Activated T-cell treated with anti-CD3 and anti-CD28 coated beads, Interleukin-2, amount 50 U/mL, for 1 hour (primary cell): ENCODE data around the gene FHOD3.
"Not testable (repeated sequence)": the region's sequence is repeated elsewhere in the genome, so short reads cannot be mapped to it uniquely, and the experiment has no call there.

Source experiments
- DNase-seq: peaks from one replicate; pipeline ENCODE4 v3.0.0-alpha.2; 2020

Gene FHOD3

GRCh38 chr18:36352384-36352783 is 54.9 kb downstream of the FHOD3 start:
- no peak for DNase-seq

GRCh38 chr18:36354989-36355388 is 57.5 kb downstream of the FHOD3 start:
- no peak for DNase-seq

- no peak for DNase-seq
Measured at GRCh38 chr18:36355511-36355910, 58.0 kb downstream of the FHOD3 start.

- DNase-seq, result not testable (repeated sequence)
Measured at GRCh38 chr18:36356741-36357140, 59.2 kb downstream of the FHOD3 start.

GRCh38 chr18:36358141-36358540 is 60.6 kb downstream of the FHOD3 start:
- no peak for DNase-seq

- no peak for DNase-seq
Measured at GRCh38 chr18:36360256-36360909, 62.9 kb downstream of the FHOD3 start.

- no peak for DNase-seq
Measured at GRCh38 chr18:36364911-36365624, 67.6 kb downstream of the FHOD3 start.

- no peak for DNase-seq
Measured at GRCh38 chr18:36365836-36366775, 68.6 kb downstream of the FHOD3 start.

- DNase-seq, result no peak
Measured at GRCh38 chr18:36366994-36367839, 69.7 kb downstream of the FHOD3 start.

GRCh38 chr18:36368889-36369288 is 71.4 kb downstream of the FHOD3 start:
- DNase-seq, result no peak

- no peak for DNase-seq
Measured at GRCh38 chr18:36372903-36373311, 75.4 kb downstream of the FHOD3 start.

- no peak for DNase-seq
Measured at GRCh38 chr18:36374262-36374661, 76.7 kb downstream of the FHOD3 start.

GRCh38 chr18:36375118-36375517 is 77.6 kb downstream of the FHOD3 start:
- no peak for DNase-seq

GRCh38 chr18:36376361-36376760 is 78.8 kb downstream of the FHOD3 start:
- DNase-seq, result no peak

- DNase-seq, result no peak
Measured at GRCh38 chr18:36377626-36378025, 80.1 kb downstream of the FHOD3 start.

- no peak for DNase-seq
Measured at GRCh38 chr18:36378205-36378604, 80.7 kb downstream of the FHOD3 start.

GRCh38 chr18:36379435-36379984 is 82.0 kb downstream of the FHOD3 start:
- DNase-seq, result no peak

GRCh38 chr18:36380173-36380827 is 82.8 kb downstream of the FHOD3 start:
- DNase-seq, result no peak

- no peak for DNase-seq
Measured at GRCh38 chr18:36381075-36381474, 83.6 kb downstream of the FHOD3 start.

GRCh38 chr18:36382854-36383253 is 85.3 kb downstream of the FHOD3 start:
- no peak for DNase-seq

GRCh38 chr18:36386150-36386920 is 88.8 kb downstream of the FHOD3 start:
- DNase-seq, result no peak
